ENCODE results near the gene NIT1. TPM values are rescaled to one million over a fixed set of nuclear protein-coding genes. Genes with fewer than 3 reads are reported as not detected.

Gene NIT1
- total and polyA plus RNA-seq, 9 of the 15 experiments (the other 6 are each of a cell fraction or from before 2014, with no cell fraction given) = 18.4 to 76.0 (median 33.7) TPM

DNA sequence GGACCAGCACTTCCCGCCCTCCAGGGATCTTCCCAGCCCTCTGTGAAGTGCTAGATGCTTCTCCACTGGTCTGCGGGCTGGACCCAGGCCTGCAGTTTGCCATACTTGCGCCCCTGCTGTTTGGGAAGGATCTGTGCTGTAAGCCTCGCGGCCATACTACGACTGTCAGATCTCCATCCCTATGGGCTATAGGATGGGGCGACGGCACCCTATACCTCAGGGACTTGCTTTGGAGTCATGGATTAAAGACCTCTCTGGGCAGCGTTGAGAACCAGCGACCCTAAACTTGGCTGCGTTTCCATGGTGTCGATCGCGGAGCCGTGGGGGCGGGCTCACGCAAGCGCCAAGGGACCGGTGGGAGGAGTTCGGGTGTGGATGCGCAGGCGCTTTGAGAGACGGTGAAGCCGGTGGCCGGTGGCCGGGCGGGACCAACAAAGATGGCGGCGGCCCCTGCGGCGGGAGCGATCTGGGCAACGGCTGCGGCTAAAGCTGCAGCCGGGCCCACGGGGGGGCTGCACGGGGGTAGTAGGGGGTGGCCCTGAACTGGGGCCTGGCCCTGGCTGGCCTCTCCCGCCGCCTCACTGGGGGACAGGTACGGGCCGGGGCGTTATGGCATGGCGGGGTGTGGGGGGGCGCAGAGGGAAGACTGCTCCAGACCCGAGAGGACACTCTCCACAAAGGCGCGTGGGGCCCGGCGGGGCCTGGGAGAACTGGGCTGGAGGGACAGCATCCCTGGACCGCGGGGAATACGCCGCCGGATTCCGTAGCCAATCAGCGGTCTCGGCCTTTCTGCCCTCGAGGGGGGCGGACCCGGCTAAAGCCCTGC is 41.4 kb downstream of the NIT1 start, which contains the start of gene USP21 (continued):
- TF ChIP-seq DPF2 (IDR thresholded peaks at IDR 0.05) (no peak), MECOM (CRISPR knock-in tag; IDR thresholded peaks at IDR 0.05) (no peak), SLC30A9 (CRISPR knock-in tag; IDR thresholded peaks at IDR 0.05) (no peak), ZNF274 (IDR thresholded peaks at IDR 0.05; ENCODE audit: borderline replicate concordance, low read depth, low read length) (no peak), CTBP1 (IDR thresholded peaks at IDR 0.05; ENCODE audit: borderline replicate concordance) (no peak; the same call in 1 of the 2 replicates), ZBTB8A (IDR thresholded peaks at IDR 0.05; ENCODE audit: partially characterized antibody) (no peak), EZH2 (IDR thresholded peaks at IDR 0.05; ENCODE audit: borderline replicate concordance, low read depth, low read length) (no peak), MED1 (CRISPR knock-in tag; IDR thresholded peaks at IDR 0.05; ENCODE audit: borderline replicate concordance) (no peak), SMARCA4 (IDR thresholded peaks at IDR 0.05) (no peak), ZNF408 (CRISPR knock-in tag; IDR thresholded peaks at IDR 0.05; ENCODE audit: low read depth) (no peak)
- TF ChIP-seq, protein P1, sequence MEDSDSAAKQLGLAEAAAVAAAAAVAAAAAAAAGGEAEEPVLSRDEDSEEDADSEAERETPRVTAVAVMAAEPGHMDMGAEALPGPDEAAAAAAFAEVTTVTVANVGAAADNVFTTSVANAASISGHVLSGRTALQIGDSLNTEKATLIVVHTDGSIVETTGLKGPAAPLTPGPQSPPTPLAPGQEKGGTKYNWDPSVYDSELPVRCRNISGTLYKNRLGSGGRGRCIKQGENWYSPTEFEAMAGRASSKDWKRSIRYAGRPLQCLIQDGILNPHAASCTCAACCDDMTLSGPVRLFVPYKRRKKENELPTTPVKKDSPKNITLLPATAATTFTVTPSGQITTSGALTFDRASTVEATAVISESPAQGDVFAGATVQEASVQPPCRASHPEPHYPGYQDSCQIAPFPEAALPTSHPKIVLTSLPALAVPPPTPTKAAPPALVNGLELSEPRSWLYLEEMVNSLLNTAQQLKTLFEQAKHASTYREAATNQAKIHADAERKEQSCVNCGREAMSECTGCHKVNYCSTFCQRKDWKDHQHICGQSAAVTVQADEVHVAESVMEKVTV (CRISPR knock-in tag; IDR thresholded peaks at IDR 0.05) = no peak
- TF ChIP-seq, protein P2, sequence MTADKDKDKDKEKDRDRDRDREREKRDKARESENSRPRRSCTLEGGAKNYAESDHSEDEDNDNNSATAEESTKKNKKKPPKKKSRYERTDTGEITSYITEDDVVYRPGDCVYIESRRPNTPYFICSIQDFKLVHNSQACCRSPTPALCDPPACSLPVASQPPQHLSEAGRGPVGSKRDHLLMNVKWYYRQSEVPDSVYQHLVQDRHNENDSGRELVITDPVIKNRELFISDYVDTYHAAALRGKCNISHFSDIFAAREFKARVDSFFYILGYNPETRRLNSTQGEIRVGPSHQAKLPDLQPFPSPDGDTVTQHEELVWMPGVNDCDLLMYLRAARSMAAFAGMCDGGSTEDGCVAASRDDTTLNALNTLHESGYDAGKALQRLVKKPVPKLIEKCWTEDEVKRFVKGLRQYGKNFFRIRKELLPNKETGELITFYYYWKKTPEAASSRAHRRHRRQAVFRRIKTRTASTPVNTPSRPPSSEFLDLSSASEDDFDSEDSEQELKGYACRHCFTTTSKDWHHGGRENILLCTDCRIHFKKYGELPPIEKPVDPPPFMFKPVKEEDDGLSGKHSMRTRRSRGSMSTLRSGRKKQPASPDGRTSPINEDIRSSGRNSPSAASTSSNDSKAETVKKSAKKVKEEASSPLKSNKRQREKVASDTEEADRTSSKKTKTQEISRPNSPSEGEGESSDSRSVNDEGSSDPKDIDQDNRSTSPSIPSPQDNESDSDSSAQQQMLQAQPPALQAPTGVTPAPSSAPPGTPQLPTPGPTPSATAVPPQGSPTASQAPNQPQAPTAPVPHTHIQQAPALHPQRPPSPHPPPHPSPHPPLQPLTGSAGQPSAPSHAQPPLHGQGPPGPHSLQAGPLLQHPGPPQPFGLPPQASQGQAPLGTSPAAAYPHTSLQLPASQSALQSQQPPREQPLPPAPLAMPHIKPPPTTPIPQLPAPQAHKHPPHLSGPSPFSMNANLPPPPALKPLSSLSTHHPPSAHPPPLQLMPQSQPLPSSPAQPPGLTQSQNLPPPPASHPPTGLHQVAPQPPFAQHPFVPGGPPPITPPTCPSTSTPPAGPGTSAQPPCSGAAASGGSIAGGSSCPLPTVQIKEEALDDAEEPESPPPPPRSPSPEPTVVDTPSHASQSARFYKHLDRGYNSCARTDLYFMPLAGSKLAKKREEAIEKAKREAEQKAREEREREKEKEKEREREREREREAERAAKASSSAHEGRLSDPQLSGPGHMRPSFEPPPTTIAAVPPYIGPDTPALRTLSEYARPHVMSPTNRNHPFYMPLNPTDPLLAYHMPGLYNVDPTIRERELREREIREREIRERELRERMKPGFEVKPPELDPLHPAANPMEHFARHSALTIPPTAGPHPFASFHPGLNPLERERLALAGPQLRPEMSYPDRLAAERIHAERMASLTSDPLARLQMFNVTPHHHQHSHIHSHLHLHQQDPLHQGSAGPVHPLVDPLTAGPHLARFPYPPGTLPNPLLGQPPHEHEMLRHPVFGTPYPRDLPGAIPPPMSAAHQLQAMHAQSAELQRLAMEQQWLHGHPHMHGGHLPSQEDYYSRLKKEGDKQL (CRISPR knock-in tag; IDR thresholded peaks at IDR 0.05; ENCODE audit: borderline replicate concordance) = no peak

All from K562 (cell line).